ENCODE data around the gene DIO3.

Gene DIO3

GRCh38 chr14:101604228-101604934 is 43.1 kb downstream of the DIO3 start:
- Histone ChIP-seq H3K36me3 (ENCODE audit: insufficient read depth, low read length) (no peaks in the 10 kb centered on the region), H3K4me1 (ENCODE audit: insufficient read depth, low read length, severe bottlenecking) (no peaks in the 10 kb centered on the region), H3K79me2 (ENCODE audit: insufficient read depth, low read length) (no peaks in the 10 kb centered on the region), H3K27ac (ENCODE audit: low read depth, low read length, poor library complexity, severe bottlenecking) (no peak overlapping the region), H2AFZ (ENCODE audit: low read length) (no peak overlapping the region), H4K20me1 (ENCODE audit: insufficient read depth, low read length) (no peaks in the 10 kb centered on the region), H3F3A (ENCODE audit: insufficient read depth, low read length) (no peaks in the 10 kb centered on the region), H3K9me3 (ENCODE audit: low read length) (no peaks in the 10 kb centered on the region), H3K4me2 (ENCODE audit: low read length) (no peak overlapping the region), H3K9me2 (ENCODE audit: low read depth, low read length) (no peaks in the 10 kb centered on the region), H3K27me3 (ENCODE audit: insufficient read depth, low read length) (no peaks in the 10 kb centered on the region), H3K4me3 (ENCODE audit: low read depth, low read length, poor library complexity, severe bottlenecking) (no peak overlapping the region), H3K9ac (ENCODE audit: low read length) (no peak overlapping the region)
- no peak for TF ChIP-seq EZH2 (IDR thresholded peaks at IDR 0.05; ENCODE audit: borderline replicate concordance, low read length)
- TF ChIP-seq, protein P1, sequence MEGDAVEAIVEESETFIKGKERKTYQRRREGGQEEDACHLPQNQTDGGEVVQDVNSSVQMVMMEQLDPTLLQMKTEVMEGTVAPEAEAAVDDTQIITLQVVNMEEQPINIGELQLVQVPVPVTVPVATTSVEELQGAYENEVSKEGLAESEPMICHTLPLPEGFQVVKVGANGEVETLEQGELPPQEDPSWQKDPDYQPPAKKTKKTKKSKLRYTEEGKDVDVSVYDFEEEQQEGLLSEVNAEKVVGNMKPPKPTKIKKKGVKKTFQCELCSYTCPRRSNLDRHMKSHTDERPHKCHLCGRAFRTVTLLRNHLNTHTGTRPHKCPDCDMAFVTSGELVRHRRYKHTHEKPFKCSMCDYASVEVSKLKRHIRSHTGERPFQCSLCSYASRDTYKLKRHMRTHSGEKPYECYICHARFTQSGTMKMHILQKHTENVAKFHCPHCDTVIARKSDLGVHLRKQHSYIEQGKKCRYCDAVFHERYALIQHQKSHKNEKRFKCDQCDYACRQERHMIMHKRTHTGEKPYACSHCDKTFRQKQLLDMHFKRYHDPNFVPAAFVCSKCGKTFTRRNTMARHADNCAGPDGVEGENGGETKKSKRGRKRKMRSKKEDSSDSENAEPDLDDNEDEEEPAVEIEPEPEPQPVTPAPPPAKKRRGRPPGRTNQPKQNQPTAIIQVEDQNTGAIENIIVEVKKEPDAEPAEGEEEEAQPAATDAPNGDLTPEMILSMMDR (IDR thresholded peaks at IDR 0.05; ENCODE audit: low read length), result no peak

- H3K36me3 ChIP-seq (ENCODE audit: insufficient read depth, low read length), result no peaks in the 10 kb centered on the region
These were observed 43.9 kb downstream of the DIO3 start for GRCh38 chr14:101604935-101605780.

DNA sequence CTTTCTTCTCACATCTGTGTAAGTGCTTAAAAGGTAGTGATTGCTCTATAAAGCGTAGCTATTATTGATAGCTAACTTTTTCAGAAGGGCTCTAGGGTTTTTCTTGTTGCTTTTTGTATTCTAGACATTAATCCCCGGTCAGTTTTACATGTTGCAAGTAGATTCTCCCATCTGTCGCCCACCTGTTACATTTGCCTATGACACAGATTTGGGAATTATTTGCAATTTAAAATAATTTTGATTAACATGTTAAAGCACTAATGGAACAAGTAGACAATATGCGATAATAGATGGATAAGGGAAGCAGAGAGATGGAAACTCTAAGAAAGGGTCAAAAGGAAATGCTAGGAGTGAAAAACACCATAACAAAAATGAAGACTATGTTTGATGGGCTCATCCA is 44.5 kb downstream of the DIO3 start:
- no peaks in the 10 kb centered on the region for H3K9me3 ChIP-seq (ENCODE audit: low read length)
- no peaks in the 10 kb centered on the region for H3K36me3 ChIP-seq (ENCODE audit: insufficient read depth, low read length)
- TF ChIP-seq EZH2 (IDR thresholded peaks at IDR 0.05; ENCODE audit: borderline replicate concordance, low read length), result no peak
- TF ChIP-seq, protein P1 (IDR thresholded peaks at IDR 0.05; ENCODE audit: low read length), result no peak
- no peak overlapping the region for H3K4me2 ChIP-seq (ENCODE audit: low read length)
- H2AFZ ChIP-seq (ENCODE audit: low read length), result no peak overlapping the region
- no peaks in the 10 kb centered on the region for H4K20me1 ChIP-seq (ENCODE audit: insufficient read depth, low read length)
- no peak overlapping the region for H3K4me3 ChIP-seq (ENCODE audit: low read depth, low read length, poor library complexity, severe bottlenecking)
- H3F3A ChIP-seq (ENCODE audit: insufficient read depth, low read length), result no peaks in the 10 kb centered on the region
- no peaks in the 10 kb centered on the region for H3K79me2 ChIP-seq (ENCODE audit: insufficient read depth, low read length)
- H3K27ac ChIP-seq (ENCODE audit: low read depth, low read length, poor library complexity, severe bottlenecking), result no peak overlapping the region
- H3K27me3 ChIP-seq (ENCODE audit: insufficient read depth, low read length), result no peaks in the 10 kb centered on the region
- H3K9me2 ChIP-seq (ENCODE audit: low read depth, low read length), result no peaks in the 10 kb centered on the region
- no peaks in the 10 kb centered on the region for H3K4me1 ChIP-seq (ENCODE audit: insufficient read depth, low read length, severe bottlenecking)
- no peak overlapping the region for H3K9ac ChIP-seq (ENCODE audit: low read length)

More at GRCh38 chr14:101604935-101605780, 43.9 kb downstream of the DIO3 start:
- no peak overlapping the region for H3K9ac ChIP-seq (ENCODE audit: low read length)
- H3K4me2 ChIP-seq (ENCODE audit: low read length), result no peak overlapping the region
- TF ChIP-seq EZH2 (IDR thresholded peaks at IDR 0.05; ENCODE audit: borderline replicate concordance, low read length), result no peak
- TF ChIP-seq, protein P1 (IDR thresholded peaks at IDR 0.05; ENCODE audit: low read length), result no peak
- no peaks in the 10 kb centered on the region for H4K20me1 ChIP-seq (ENCODE audit: insufficient read depth, low read length)
- H3K4me3 ChIP-seq (ENCODE audit: low read depth, low read length, poor library complexity, severe bottlenecking), result no peak overlapping the region
- no peak overlapping the region for H2AFZ ChIP-seq (ENCODE audit: low read length)
- H3F3A ChIP-seq (ENCODE audit: insufficient read depth, low read length), result no peaks in the 10 kb centered on the region
- no peak overlapping the region for H3K27ac ChIP-seq (ENCODE audit: low read depth, low read length, poor library complexity, severe bottlenecking)
- no peaks in the 10 kb centered on the region for H3K27me3 ChIP-seq (ENCODE audit: insufficient read depth, low read length)
- H3K9me3 ChIP-seq (ENCODE audit: low read length), result no peaks in the 10 kb centered on the region
- no peaks in the 10 kb centered on the region for H3K79me2 ChIP-seq (ENCODE audit: insufficient read depth, low read length)
- no peaks in the 10 kb centered on the region for H3K4me1 ChIP-seq (ENCODE audit: insufficient read depth, low read length, severe bottlenecking)
- H3K9me2 ChIP-seq (ENCODE audit: low read depth, low read length), result no peaks in the 10 kb centered on the region
